ENCODE data around the gene REN.
A peak's percentile ranks its signal among the peaks of the same experiment; 100 is the strongest.

Gene REN

GRCh38 chr1:204166219-204166618 is at the start of gene REN:
TSS of gene REN (minus strand) at chr1:204166337. CDS start at chr1:204166293, 44 bp downstream.
- no peak for DNase-seq (ENCODE audit: insufficient read length, low spot score)
- no peak for FAIRE-seq
- no peak for TF ChIP-seq CTCF (IDR thresholded peaks at IDR 0.05; ENCODE audit: insufficient read depth, missing control alignments)

DNA sequence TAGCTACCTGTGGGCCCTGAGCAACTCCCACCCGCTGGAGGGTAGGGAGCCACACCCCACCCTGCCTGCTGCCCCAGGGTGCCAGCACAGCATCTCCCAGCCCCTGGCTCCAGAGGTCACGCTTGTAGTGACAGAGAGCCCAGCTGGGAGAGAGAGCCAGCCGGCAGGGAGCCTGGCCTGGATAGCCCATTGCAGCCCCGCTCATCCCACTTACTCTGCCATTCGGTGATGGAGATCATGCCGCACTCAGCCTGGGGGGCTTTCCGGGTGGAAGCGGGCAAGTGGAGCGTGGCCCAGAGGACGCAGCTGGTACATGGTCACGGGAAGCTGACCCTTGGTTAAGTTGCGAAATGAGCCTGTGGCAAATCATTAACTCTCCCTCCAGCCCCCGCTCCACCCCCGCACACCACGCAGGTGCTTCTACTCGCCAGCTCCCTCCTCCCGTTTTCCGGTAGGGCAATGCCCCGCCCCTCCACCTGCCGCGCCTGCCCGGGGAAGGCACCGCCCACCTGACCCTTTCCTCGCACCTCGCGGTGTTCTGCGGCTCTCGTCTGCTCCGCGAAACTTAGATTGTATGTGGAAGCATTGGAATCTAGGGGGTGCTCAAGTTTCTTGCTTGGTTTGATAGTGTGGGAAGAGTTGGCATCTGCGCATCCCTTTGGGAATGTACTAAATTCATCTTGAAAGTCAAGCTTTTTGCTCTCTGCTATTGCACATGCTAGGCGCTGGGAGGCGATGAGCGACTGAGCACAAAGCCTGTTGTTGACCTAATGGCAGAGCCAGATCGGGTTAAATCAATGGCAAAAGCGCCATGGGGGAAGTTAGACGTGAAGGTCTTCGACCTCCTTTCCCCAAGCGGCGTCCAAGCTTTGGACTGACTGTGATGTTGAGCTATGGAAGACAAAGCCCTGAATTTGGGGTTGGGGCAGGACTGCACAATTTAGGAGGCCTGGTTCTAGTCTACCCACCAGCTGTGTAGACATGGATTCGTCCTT is 47.8 kb upstream of the REN start, which contains the start of gene GOLT1A:
Gene GOLT1A (minus strand): TSS at position 321 of the 995 bp plus-strand sequence. CDS start 82 bp downstream, at position 239.
- FAIRE-seq = no peak
- no peak for DNase-seq (ENCODE audit: insufficient read length, low spot score)

GRCh38 chr1:204212715-204213114 is 46.6 kb upstream of the REN start:
- no peak for TF ChIP-seq CTCF (IDR thresholded peaks at IDR 0.05; ENCODE audit: insufficient read depth, missing control alignments)
- no peak for DNase-seq (ENCODE audit: insufficient read length, low spot score)
- FAIRE-seq = no peak

More for the DNA sequence above, 47.8 kb upstream of the REN start, which contains the start of gene GOLT1A:
- TF ChIP-seq CTCF (IDR thresholded peaks at IDR 0.05; ENCODE audit: insufficient read depth, missing control alignments) = peak; percentile 80

DNA sequence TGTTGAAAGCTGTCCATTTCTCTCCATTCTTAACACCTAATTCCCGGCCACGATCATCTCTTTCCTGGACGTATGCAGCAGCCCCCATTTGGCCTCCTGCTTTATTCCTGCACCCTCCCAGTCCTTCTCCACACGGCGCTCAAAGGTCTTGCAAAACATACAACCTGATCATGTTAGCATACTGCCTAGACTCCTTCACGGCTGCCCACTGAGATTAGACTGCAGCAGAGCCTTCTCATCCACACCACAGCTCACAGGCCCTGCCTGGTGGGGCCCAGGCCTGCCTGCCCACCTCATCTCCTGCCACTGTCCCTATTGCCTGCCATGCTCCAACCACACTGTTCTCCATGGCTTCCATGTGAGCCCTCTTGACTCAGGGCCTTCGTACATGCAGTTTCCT is 44.9 kb upstream of the REN start:
- no peak for TF ChIP-seq CTCF (IDR thresholded peaks at IDR 0.05; ENCODE audit: insufficient read depth, missing control alignments)
- DNase-seq (ENCODE audit: insufficient read length, low spot score) (no peak), FAIRE-seq (no peak)

DNA sequence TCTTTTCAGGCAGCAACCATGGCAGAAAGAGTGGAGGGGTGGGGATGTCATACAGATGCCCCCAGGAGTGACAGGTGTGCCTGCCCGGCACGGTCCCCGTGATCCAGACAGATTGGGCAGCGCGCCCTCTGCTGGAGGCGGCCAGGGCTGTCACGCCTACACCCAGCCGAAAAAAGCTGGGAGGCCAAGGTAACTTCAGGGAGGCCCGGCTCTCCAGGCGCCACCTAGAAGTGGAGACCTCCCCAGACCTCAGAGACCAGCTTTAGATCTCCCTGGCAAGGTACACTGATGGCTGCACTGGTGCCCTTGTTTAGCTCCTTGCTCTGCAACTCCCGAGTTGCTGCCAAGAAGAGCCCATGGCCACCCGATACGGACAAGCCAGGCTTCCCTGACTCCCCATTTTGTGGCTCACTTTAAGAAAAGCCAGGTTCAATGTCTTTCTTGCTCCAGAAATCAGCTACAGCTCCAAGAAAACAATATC is 41.0 kb upstream of the REN start:
- peak; percentile 78 for DNase-seq (ENCODE audit: insufficient read length, low spot score)
- FAIRE-seq = no peak
- TF ChIP-seq CTCF (IDR thresholded peaks at IDR 0.05; ENCODE audit: insufficient read depth, missing control alignments) = peak; percentile 90

DNA sequence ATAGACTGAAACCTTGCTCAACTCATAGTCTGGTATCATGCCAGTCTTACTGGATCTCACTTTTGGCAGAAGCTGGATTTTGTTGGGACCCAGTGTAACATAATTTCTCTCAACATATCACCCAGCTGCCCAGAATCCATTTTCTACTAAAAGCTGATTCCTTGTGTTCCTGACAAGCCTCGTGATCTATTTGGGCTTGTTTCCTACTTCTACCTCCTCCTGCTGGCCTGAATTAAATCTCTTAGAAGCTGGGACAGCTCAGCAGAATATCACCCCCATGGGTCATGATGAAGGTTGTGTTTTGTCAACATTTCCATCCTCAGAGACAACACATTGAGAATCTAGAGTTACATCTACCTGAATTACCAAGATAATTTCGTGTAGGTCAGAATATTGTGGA is 40.0 kb upstream of the REN start:
- no peak for DNase-seq (ENCODE audit: insufficient read length, low spot score)
- no peak for TF ChIP-seq CTCF (IDR thresholded peaks at IDR 0.05; ENCODE audit: insufficient read depth, missing control alignments)
- peak; percentile 6 for FAIRE-seq

- DNase-seq (ENCODE audit: insufficient read length, low spot score) (no peak), FAIRE-seq (peak; percentile 95)
- no peak for TF ChIP-seq CTCF (IDR thresholded peaks at IDR 0.05; ENCODE audit: insufficient read depth, missing control alignments)
These were observed 39.3 kb upstream of the REN start for GRCh38 chr1:204205486-204205885.
